ENCODE data around the gene MARCHF2.

The MARCHF2 gene

GRCh38 chr19:8455018-8455417 lies 41.9 kb downstream of the MARCHF2 start:
- no peak for FAIRE-seq

DNA sequence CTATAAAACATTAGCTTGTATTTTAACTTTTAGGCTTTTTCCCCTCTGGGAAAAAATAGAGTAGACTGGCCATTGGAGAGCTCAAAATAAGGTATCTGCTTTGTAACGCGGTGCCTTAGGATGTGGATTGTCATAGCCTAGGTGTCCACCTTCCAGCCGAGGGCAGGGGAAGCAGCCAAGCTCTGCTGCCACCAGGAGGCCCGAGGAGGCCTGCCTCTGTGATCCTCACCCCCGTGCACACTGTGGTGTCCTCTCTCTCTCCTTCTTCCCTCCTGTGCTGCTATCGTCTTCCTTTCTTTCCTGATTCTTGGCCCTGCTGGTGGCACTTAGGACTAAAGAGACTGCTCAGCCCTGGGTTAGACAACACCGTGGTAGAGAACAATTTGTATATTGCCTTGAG lies 43.0 kb downstream of the MARCHF2 start:
- FAIRE-seq: no peak

DNA sequence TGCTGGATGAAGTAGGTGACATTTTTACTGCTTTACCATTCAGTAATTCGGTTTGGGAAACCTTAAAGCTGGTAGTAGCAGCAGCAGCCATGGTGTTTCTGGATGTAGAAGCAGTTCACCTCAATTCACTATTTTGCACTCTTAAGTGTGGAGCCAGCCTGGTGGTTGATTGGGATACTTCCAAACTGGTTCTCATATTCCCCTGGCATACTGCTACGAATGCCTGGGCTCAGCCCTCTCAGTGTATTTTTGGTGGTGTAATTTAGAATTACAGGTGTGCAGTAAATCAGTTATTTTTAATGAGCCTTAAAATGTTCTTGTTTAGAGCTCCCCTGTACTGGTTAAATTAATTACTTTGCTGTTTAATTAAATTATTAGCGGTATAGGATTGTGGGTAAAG lies 44.1 kb downstream of the MARCHF2 start:
- FAIRE-seq: no peak

GRCh38 chr19:8457827-8458226 lies 44.7 kb downstream of the MARCHF2 start:
- no peak for FAIRE-seq

DNA sequence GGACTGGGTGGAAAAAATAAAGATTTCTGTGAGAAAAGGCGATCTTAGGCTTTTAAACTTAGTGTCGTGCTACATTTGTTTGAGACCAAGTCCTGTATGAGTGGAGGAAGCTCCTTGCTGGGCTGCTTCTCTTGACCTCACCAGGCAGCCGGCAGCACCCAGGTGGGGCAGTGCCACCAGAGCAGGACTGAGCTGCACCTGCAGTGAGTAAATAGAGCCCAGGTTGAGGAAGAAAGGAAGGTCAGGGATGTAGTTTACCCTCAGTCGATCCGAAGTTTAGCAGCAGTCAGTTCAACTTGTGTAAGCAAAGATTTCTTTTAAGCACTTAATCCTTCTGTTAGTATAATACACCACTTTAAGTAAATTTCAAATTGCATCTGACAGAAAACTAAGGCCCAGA lies 45.3 kb downstream of the MARCHF2 start:
- FAIRE-seq: no peak

GRCh38 chr19:8459095-8459494 lies 46.0 kb downstream of the MARCHF2 start:
- FAIRE-seq: no peak

DNA sequence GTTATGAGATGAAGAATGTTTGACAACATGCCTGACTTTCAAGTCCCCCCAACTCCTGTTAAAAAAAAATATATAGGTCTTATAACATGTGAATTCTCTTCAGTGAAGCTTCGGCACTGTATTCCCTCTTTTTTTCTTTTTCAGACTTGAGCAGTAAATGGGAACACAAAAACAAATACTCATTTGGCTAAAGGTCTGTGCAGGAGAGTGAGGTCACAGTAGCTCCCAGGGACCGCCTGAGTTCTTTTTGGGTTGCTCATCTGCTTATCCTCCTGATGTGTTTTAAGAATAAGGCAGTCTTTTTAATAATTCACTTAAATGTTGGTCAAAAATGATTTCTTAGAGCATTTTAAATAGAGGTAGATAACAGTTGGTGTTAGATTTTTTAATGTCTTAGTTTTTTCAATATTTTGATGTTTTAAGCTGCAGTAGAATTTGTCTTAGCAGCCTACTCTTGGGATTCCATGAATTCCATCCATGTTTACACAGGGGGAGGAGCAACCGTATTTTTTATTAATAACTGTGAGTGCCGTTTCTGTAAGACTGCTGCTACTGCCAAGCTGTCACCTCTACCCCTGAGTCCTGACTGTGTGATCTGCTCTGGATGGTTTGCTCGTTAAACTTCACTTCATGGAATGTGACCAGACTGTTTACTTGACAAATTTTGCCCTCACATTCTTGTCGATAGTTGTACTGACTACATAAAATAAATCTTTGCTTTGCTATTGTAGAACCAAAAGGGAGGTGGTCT lies 46.6 kb downstream of the MARCHF2 start:
- FAIRE-seq: no peak

GRCh38 chr19:8460516-8461298 lies 47.6 kb downstream of the MARCHF2 start:
- no peak for FAIRE-seq

- FAIRE-seq: no peak
Observed at GRCh38 chr19:8461376-8461775, 48.3 kb downstream of the MARCHF2 start.

GRCh38 chr19:8461891-8462290 lies 48.8 kb downstream of the MARCHF2 start:
- FAIRE-seq: no peak

GRCh38 chr19:8462571-8462970 lies 49.5 kb downstream of the MARCHF2 start:
- no peak for FAIRE-seq

DNA sequence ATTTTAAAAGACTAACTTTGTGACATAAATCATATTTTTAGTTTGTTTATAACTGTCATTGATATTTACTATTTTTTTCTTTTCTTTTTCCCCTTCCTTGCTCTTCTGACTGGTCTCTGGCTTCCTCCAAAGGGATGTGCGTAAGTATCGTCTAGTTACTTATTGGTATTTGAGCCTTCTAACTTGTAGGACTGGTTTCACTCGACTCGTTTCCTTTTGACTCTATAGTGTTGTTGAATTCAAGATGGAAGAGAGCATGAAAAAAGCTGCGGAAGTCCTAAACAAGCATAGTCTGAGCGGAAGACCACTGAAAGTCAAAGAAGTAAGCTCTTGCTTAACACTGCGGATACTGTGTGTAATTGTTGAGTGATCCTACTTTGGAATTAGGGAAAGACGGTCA lies 50.3 kb downstream of the MARCHF2 start:
- FAIRE-seq: no peak

DNA sequence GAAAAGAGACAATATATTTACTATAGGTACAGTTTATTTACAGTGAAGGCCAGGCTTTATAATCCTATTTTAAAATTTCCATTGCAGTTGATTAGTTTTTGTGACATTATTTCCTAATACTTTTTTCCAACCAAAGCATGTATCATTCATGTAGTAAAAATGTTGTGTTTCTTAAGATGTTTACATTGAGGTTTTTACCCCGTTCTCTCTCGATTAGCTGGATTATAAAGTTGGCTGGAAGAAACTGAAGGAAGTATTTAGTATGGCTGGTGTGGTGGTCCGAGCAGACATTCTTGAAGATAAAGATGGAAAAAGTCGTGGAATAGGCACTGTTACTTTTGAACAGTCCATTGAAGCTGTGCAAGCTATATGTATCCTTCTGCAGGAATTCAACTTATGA lies 52.9 kb downstream of the MARCHF2 start:
- FAIRE-seq: no peak

- FAIRE-seq: no peak
Observed at GRCh38 chr19:8468124-8468523, 55.0 kb downstream of the MARCHF2 start.

DNA sequence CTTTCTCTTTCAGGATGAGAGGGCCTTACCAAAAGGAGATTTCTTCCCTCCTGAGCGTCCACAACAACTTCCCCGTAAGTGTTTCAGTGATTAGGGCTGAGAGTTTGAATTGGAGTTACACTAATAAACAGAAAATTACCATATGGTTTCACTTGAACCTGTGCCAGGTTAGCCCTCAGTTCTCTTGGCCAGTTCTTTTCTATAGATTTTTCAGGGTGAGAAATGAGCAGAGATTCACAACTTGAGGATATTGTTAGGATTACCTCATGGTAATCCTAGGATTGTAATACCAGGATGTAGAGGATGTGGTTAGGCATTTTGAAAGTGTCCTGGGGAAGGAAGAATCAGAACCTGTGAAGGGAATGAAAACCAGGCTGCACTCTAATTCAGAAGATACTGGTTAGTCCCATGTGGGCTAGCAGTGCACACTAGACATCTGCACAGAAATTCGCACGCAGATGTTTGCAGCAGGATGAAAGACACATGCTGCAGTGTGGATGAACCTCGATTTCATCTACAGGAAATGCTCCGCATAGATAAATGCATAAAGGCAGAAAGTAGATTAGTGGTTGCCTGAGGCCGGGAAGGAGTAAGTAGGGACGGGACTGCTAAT lies 55.8 kb downstream of the MARCHF2 start:
- no peak for FAIRE-seq

DNA sequence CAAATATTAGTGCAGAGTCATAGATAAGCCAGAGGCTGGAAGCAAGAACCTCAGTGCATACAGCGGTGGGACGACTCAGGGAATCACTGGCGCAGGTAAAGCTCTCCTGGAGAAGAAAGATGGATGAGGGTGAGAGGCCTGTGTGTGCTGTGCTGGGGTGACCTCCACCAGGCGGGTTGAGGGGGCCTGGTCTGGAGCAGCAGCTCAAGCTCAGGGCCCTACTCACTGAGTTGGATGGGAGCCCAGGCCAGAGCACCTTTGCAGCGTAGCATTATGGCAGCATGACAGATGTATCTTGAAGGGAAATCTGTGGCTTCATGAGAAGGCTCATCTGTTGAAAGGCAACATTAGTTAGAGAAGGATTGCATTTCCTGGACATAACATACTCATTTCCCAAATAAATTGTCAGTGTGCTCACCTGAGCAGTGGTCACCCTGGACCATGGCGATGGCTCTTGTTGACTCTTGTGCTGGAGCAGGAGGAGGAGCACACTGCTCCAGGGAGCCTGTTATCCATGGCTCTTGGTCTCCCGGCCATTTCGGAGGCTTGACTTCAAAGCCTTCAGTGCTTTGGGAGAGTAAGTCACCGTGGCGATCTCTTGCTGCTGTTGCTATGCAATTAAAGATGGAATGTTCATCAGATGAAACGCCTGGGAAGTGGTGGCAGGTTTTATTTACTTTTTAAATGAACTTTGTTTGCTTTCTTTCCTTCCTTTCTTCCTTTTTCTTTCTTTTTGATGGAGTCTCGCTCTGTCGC lies 56.7 kb downstream of the MARCHF2 start:
- no peak for FAIRE-seq

GRCh38 chr19:8473648-8474476 lies 60.8 kb downstream of the MARCHF2 start:
- no peak for FAIRE-seq

GRCh38 chr19:8475005-8475404 lies 61.9 kb downstream of the MARCHF2 start:
- FAIRE-seq: no peak

DNA sequence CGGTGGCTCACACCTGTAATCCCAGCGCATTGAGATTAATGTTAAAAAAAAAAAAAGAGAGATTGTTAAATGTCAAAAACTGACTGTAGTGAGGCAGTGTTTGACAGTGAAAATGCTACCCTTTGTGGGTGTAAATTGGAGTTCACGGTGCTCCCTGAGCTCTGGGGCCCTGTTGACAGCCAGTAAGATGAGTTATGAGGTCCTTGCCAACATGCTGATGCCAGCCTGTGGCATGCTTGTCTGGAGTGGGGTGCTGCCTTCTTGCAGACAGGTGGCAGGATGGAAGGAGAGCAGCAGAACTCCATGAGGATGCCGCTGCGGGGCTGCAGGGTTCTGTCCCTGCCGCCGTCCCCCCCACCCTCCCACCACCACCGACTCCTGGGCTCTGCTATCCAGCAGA lies 63.4 kb downstream of the MARCHF2 start:
- FAIRE-seq: no peak

DNA sequence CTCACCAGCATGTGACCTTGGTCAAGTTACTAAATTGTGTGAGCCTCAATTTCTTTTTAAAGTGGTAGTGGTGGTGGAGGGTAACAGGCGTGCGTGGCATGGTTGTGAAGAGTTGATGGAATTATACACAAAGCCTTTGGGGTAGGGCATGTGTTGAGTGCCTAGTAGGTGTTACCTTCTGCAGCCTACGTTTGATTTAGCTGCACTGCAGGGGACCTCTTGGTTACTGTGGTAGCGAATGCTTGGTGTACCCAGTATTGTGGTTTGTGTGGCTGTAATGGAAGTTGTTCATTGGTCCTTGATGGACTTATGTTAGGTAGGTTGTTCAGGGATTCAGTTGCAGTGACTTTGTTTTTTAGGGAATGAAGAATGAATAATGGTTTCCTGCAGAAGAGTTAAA lies 64.8 kb downstream of the MARCHF2 start:
- FAIRE-seq: no peak

DNA sequence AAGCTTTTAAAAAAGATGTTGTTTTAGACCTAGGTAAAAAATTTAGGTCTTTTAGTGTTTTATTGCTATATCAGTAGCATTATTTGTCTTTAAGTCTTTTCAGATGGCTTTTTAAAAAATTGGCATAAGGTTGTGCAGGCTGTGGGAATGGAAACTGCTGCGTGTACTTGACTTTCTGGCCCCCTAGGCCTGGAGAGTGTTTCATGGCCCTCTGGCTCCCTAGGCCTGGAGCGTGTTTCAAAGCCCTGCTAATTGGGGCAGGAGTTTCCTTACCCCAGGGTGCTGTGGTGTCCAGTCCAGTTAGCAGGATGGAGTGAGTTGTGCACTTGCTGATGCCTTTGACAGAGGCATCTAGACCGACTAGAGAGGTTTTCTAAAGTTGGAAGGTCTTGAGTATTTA lies 65.5 kb downstream of the MARCHF2 start:
- no peak for FAIRE-seq

DNA sequence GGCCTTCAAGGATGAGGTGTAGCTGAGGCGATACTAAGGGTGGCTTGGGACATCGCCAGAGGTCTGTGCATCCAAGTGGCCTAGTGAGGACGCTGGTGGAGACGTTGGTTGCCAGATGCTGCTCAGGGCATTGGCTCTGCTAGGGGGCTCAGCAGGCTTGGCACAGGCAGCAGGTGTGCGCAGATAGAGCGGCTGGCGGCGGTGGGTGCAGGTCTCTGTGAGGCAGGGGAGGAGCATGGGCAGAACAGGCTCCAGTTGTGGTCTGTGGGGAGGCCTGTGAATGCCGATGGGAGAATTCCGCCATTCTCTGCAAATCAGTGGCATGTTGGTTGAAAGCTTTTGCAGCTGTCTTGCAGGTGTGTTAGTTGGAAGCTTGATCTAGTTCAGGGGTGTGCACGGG lies 68.1 kb downstream of the MARCHF2 start:
- FAIRE-seq: no peak

Data from islet of Langerhans (tissue), 1 donor.